GM21360 (cell line): ENCODE results near the gene EXOSC7.

Experiments used
- ATAC-seq: cut with Tn5 transposase; IDR thresholded peaks from one replicate; pipeline ENCODE4 v1.9.1; 2021; ENCODE audit warnings: mild to moderate bottlenecking, moderate library complexity; ENCODE audit not compliant: unreplicated experiment

EXOSC7 gene

DNA sequence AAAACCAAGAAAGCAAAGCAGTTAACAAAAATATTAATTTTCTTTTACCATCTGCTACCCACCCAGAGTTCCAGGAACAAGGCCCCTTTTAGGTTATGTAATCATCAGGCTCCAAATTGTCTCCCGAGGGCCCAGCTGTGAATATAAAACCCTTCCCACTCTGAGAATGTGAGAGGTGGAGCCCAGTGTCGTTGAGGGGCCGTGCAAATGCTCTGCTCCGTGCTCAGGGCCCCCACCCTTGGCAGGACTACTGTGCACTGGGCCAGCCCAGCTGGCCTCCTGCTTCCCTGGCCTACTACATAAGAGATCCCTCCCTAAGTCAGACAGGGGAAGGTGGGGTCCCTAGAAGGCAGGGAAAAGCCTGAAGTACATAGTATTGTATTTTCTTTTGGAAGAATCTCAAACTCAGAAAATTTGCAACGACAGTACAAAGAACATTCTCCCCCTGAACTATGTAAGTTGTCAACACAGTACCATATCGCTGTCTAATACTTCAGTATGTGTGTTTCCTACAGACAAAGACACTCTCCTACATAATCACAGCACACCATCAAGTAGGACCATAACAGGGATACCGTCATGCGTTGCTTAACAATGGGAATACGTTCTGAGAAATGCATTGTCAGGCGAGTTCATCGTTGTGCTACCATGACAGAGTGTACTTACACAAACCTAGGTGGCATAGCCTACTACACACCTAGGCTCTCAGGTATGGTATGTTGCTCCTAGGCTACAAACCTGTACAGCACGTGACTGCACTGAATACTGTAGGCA, 45.7 kb downstream of the EXOSC7 start:
- no peak for ATAC-seq

GRCh38 chr3:45023675-45024074, 47.6 kb downstream of the EXOSC7 start:
- no peak for ATAC-seq

DNA sequence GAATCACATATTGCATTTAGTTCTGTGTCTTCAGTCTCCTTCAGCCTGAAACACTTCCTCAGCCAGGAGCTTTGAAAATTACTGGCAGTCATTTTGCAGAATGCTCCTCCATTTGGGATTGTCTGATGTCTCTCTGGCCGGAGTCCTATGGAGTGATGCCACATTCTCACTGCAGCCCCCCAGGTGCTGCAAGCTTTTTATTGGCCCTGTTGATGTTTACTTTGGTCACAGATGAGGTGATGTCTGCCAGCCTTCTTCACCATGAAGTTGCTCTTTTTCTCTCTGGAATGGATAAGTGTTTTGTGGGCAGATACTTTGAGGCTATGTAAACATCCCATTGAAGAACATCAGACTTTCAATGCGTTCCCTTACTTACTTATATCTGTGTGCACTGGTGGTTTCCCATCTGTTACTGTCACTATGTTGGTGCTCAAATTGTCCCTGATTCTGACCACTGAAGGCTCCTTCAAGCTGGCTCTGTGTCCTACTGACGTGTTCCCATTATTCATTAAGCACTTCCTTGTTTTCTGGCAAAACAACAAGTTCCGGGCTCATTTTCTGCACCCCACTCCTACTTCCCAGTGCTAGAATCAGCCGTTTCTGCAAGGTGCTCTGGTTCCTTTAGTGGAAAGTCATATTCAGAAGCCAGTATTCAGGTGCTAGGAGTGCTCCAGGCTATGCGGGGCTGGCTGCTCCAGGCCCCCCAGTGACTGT, 48.7 kb downstream of the EXOSC7 start:
- no peak for ATAC-seq

- no peak for ATAC-seq
Observed at GRCh38 chr3:45026038-45026437, 50.0 kb downstream of the EXOSC7 start, which contains the start of gene CLEC3B. Gene CLEC3B (plus strand): TSS chr3:45026303. CDS start chr3:45026363, 60 bp downstream.

- ATAC-seq: no peak
Observed at GRCh38 chr3:45026957-45027356, 50.9 kb downstream of the EXOSC7 start.

GRCh38 chr3:45027441-45027840, 51.4 kb downstream of the EXOSC7 start:
- no peak for ATAC-seq

DNA sequence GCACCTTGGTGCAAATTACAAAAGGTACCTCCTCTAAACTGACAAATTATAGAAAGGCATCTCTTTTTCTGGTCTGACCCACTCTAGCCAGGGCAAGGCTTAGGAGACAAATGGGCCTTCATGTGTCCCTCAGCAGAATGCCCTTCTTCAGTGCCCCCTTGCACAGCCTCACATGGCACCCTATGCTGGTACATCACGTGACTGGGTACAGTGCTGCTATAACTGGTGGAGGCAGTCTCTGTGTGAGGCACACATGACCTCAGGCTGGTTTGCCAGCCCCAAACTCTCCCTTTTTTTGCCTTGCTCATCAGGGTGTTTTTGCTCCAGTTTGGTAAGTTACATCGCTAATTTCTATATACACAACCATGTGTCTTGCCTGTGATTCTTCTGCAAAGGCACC, 53.2 kb downstream of the EXOSC7 start:
- no peak for ATAC-seq

DNA sequence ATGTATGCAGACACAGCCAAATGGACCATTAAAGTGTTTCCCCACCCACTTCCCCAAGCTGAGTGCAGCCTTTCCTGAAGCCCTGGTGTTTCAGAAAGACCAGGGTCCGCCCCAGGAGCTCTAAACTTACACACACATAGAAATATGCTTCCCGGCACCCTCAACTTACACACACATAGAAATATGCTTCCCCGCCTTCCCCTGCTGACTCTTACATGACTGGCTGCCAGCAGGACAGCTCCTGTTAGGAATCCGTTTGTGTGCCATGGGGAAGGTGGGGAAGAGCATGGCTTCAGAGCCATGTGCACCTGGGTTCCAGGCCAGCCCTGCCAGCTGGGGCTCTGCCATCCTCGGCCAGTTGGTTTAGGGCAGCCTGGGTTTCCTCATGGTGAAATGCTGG, 53.6 kb downstream of the EXOSC7 start:
- ATAC-seq: no peak

GRCh38 chr3:45031531-45031930, 55.5 kb downstream of the EXOSC7 start:
- ATAC-seq: no peak

DNA sequence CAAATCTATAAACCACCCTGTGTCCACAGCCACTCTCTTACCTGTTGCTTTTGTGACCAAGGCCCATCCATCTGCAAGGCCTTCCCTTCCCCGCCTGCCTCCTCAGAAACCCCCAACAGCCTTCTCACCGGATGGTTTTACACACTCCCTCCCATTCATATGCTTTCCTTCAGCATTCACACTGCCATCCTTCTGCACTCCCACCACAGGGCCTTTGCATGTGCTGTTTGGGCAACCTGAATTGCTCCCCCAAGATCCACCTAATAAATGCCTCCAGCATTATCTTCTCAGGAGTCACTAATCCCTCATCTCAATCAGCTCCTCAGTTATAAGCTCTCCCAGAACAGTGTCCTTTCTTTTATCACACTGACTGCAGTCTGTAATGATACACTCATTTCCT, 56.1 kb downstream of the EXOSC7 start:
- no peak for ATAC-seq

DNA sequence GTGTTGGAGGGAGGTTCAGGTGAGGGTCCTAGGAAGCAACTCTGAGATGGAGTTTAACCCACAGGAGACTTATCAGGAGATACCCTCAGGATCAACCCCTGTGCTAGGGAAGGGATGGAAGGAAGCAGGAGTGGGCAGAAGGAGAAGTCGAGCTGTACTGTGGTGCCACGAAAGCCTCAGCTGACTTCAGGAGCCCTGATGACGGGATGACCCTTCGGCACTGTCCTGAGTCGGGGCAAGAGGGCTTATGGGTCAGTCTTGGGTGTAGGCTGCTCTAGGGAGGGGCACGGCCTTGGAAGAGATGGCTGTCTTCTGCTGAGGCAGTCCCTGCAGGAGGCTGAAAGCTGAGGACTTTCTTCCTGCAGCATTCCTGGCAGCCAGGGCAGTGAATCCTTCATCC, 57.7 kb downstream of the EXOSC7 start:
- ATAC-seq: no peak

DNA sequence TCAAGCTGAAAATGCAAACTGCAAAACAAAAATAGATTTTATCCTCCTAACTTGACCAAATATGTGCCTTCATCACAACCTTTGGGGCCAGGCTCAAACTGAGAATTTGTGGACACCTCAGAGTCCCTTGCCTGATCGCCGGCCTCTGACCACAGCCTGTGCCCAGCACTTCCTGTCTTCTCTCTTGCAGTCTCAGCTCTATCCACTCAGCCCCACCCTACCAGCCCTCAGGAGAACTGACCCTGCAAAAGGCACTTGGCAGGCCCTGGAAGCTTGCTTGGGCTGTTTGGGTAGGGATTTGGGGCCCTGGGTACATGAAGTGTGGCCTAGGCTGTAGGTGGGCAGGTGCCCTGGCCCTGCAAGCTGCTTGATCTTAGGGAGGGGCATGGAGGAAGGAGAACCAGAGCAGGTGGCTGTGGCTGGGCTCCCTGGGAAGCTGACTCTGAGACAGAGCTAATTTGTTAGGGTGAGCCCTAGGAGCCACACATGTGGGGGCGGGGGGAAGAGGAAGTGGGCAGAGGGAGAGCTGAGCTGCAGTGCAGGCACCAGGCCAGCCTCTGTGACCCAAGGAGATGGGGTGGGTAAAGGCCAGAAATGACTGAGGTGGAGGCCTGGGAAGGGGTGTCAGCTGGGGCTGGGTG, 58.7 kb downstream of the EXOSC7 start:
- no peak for ATAC-seq

- no peak for ATAC-seq
Observed at GRCh38 chr3:45035441-45036301, 59.6 kb downstream of the EXOSC7 start.

- ATAC-seq: peak; percentile 51
Observed at GRCh38 chr3:45037720-45038455, 61.8 kb downstream of the EXOSC7 start.

GRCh38 chr3:45041666-45042065, 65.6 kb downstream of the EXOSC7 start:
- no peak for ATAC-seq

- no peak for ATAC-seq
Observed at GRCh38 chr3:45042162-45042561, 66.1 kb downstream of the EXOSC7 start.

GRCh38 chr3:45043728-45044299, 67.8 kb downstream of the EXOSC7 start:
- ATAC-seq: no peak

GRCh38 chr3:45048244-45048643, 72.2 kb downstream of the EXOSC7 start:
- no peak for ATAC-seq

GRCh38 chr3:45049807-45050206, 73.8 kb downstream of the EXOSC7 start:
- no peak for ATAC-seq

- ATAC-seq: no peak
Observed at GRCh38 chr3:45051685-45052084, 75.6 kb downstream of the EXOSC7 start.
